GM21529 (cell line): ENCODE measurements around the gene MRAP2.
"Not testable (repeated sequence)": the region's sequence is repeated elsewhere in the genome, so short reads cannot be mapped to it uniquely, and the experiment has no call there.

Source experiments
- ATAC-seq: cut with Tn5 transposase; IDR thresholded peaks from one replicate; pipeline ENCODE4 v1.9.1; 2021; ENCODE audit not compliant: unreplicated experiment

The MRAP2 gene

DNA sequence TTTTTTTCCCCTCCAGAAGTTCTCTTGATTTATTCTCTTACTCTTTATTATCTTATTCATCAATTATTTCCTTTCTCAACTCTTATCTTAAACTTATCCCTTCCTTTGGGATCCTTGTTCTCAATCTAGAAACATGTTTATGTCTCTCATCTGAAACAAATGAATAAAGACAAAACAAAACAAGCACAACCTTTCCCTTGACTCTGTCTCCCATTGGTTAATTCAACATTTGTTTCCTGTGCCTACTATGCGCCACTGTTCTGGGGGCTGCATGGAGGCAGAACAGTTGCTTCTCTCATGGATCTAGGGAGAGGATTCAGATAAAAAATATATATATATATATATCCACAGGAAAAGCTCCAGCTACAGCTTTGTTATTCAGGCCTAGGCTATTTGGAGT is 5.2 kb upstream of the MRAP2 start:
- no peak for ATAC-seq

DNA sequence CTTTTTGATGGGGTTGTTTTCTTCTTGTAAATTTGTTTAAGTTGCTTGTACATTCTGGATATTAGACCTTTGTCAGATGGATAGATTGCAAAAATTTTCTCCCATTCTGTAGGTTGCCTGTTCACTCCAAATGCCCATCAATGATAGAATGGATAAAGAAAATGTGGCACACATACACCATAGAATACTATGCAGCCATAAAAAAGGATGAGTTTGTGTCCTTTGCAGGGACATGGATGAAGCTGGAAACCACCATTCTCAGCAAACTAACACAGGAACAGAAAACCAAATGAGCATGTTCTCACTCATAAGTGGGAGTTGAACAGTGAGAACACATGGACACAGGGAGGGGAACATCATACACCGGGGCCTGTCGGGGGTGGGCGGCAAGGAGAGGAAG is 1.6 kb upstream of the MRAP2 start:
- not testable (repeated sequence) for ATAC-seq

DNA sequence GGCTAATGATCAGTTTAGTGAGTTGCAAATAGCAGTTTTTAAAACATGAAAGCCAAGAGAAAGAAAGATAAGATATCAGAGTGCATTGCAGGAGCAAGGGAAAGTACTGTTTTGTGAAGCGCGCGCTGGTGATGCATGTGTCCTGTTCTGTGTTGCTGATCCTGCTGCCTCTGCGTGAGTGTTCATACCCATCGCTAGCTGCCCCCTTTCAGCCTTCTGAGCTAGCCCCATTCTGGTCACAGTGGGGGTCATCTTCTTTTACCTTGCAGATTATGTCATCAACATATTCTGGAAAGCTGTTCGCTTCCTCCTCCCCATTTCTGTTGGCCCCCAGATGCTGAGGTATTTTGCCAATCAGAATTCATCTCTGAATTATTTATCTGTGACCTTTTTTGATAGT is 1.9 kb downstream of the MRAP2 start:
- ATAC-seq = no peak

DNA sequence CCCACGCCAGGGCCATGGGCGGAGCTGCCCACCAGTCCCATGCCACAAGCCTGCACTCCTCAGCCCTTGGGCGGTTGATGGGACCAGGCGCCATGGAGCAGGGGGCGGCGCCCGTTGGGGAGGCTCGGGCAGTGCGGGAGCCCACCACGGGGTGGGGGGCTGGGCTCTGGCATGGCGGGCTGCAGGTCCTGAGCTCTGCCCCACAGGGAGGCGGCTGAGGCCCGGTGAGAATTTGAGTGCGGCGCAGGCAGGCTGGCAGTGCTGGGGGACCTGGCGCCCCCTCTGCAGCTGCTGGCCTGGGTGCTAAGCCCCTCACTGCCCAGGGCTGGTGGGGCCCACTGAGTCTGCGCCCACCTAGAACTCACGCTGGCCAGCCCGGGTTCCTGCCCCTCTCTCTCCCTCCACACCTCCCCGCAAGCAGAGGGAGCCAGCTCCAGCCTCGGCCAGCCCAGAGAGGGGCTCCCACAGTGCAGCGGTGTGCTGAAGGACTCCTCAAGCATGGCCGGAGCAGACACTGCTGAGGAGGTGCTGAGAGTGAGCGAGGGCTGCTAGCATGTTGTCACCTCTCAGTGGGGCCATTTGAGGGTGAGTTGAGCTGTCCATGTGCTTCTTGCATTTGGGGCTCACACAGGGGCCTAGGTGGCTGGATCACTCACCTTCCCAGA is 4.0 kb downstream of the MRAP2 start:
- no peak for ATAC-seq

DNA sequence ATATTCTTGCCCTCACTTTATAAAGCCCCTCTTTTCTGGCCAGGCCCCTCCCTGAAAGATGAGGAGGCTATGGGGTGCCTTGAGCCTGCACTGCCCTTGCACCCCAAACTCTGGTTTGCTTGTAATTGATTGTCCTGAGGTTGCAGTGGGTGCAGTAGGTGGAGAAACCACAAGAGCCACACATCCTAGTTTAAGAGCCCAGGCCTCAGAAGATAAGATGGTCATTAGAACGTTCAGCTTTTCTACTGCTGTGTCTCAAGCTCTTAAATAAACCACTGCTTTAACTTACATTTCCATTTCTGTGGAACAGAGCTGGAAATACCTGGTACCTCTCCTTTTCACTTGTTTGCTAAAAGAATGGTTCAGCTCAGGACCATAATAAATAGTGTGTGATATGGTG is 9.0 kb downstream of the MRAP2 start:
- ATAC-seq = no peak

DNA sequence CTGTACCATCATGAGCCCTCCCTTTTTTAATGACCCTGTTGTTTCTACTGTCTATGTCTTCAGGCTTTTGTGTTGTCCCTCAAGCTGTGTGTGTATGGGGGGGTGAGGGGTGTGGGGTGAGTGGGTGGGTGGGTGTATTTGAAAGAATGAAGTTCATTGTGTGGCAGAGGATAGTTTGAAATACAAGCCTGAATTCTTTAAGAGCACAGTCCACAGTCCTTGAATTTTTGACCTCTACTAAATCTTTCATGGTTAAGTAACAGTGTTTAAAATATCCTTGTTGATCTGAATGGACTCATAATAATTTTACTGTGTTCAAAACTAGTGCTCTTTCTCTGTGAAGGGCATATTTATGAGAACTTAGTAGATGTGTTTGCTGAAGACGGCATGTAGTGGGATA is 10.0 kb downstream of the MRAP2 start:
- no peak for ATAC-seq

DNA sequence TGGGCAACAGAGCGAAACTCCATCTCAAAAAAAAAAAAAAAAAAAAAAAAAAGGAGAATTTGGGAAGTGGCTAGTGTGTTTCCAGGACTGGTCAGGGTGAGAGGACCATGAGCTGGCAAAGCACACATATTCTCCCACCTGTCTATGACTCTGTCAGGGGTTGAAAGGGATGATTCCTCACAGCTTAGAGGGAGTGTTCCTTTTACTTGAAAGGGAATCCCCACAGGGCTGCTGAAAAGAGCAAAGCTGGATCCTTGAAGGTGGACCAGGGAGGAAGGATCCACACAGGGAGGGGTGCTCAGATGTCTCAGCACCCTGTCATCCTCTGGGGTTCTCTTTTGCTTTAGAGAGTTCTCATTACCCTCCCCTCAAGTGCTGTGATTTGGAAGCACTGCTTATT is 13.2 kb downstream of the MRAP2 start:
- ATAC-seq = no peak

DNA sequence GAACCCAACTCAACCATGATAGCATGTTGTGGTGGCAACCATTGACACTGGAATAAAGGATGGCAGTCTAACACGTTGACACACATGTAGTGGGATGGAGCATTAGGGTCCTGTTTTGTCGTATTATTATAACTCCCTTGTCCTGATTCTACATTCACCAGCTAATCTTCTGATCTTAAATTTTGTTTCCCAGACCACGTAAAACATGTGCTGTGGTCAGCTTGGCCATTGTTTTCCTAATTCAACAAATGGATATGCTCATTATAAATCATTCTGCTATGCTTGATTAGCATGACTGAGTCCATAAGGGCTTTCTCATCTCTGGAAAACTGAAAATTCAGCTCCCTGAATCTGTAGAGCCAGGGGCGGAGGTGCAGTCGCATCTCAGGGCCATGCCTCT is 15.0 kb downstream of the MRAP2 start:
- no peak for ATAC-seq

DNA sequence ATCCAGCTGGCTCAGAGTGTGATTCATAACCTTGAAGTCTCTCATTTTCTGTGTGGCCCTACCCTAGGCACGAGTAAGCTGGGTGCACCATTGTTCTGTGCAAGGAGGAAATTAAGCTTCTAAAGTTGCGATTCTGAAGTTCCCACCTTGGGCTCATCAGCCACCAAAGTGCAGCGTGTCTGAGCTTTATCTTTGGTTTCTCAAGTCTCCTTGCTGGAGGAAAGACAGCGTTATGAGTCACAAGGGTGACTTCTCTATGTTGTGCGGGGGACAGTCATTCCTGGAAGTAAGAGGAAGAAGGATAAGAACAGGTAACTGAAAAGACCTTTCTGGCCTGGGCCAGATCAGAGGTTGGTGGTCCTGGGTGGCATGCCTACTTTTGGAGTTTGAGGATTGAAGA is 16.8 kb downstream of the MRAP2 start:
- ATAC-seq = no peak

DNA sequence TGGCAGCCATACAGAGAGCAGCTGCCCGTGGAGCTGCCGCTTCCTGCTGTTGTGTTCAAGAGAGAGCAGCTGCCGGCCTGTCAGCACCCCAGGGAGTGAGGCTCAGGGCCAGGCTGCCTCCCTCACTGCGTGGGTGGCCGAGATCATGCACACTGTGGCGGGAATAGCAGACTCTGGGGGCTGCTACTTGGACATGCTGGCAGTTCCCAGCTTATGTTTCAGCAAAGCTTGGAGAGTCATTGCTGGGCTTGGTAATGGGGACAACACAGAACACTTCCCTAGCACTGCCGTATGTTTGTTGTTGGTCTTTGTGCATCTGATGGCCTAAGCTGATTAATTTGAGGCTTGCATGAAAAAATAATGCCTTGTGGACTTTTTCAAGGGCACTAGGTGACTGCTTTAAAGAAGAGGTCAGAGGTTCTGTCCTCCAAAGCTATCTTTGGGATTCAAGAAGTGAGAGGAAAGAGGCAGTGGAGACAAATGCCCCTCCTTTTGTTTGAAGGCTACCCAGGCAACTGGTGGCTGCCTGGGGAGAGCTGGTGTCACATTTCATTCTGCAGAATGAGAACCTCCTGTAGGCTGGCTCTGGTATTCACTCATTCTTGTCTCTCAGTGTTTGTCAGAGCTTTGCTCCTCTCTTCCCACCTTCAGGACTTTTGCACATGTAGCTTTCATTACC is 18.8 kb downstream of the MRAP2 start:
- no peak for ATAC-seq

DNA sequence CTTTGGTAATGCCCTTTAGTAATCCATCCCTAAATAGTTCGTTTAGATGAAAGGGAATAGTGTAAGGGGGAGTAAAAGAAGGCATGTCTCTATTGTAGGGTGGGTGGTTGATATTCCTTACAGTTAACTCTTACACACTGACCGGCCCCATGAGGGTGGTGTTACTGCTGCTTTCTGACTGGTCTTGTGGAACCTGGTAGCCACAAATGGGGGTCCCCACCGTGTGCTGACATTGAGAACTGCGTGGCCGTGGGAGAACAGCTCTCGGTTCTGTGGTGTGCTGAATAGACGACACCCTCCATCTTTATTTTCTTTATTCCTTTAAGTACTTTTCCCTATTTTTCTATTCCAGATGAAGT is 19.3 kb downstream of the MRAP2 start:
- ATAC-seq = no peak

DNA sequence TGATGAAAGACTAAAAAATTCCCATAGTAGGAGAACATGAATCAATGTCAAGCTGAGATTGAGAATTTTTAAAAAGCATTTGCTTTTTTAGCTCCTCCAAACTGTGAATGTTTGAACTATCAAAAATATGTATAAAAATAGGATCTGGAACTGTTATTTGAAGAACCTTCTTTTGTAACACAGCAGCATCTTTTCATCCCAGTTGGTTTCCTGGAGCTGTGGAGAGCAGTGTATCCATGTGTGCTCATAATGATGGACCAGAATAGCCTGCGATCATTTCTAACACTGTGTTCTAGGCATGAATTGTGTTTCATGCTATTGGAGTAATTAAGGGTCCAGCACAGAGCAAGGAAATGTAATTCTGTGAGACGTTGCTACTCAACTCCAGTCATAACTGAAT is 22.1 kb downstream of the MRAP2 start:
- ATAC-seq = no peak

DNA sequence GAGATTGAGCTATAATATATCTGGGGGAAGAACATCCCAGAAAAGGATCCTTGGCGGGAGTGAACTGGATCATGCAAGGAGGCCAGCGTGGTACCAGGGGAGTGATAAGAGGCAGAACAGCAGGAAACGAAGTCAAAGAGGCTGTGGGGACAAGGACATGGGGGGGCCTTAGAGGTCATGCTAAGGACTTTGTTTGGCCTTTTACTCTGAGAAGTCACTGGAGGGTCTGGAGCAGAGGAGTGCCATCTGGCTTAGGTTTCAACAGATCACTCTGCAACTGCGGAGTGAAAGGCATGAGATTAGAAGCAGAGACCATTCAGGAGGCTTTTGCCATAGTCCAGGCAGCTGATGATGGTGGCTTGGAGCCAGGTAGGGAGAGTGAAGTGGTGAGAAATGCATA is 24.3 kb downstream of the MRAP2 start:
- ATAC-seq = no peak

DNA sequence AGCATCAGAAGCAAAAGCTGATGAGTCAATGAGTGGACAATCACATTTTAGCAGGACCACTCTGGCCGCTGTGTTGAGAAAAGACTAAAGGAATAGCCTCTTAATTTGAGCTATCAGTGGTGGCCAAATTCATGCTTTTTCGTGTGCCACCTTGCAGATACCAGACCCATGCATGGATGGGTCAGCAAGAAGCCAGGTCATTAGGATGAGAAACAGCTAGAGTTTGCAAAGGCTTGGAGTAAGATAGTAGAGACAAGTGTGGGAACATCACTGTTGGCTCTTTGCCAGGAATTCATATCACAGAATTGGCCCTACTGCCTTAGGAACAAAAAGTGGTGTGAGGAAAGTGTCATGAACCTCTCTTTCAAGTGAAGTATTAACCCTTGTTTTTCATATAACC is 25.5 kb downstream of the MRAP2 start:
- no peak for ATAC-seq

DNA sequence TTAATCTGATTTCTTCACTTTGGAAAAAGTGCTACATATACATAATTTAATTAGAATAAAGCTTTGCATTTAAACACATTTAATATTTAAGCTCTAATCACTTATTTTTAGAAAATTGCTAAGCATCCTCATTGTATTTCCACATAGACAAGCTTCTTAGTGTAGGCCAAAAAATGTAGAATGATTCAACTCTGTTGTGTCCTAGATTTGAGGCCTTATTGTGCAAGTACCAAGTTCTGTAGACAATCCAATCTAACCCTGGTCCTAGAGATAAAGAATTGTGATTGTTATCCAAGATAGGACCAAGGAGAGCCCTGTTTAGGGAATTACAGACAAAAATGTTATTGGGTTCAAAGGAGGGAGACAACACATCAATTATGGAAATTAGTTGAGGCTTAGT is 27.6 kb downstream of the MRAP2 start:
- ATAC-seq = no peak

DNA sequence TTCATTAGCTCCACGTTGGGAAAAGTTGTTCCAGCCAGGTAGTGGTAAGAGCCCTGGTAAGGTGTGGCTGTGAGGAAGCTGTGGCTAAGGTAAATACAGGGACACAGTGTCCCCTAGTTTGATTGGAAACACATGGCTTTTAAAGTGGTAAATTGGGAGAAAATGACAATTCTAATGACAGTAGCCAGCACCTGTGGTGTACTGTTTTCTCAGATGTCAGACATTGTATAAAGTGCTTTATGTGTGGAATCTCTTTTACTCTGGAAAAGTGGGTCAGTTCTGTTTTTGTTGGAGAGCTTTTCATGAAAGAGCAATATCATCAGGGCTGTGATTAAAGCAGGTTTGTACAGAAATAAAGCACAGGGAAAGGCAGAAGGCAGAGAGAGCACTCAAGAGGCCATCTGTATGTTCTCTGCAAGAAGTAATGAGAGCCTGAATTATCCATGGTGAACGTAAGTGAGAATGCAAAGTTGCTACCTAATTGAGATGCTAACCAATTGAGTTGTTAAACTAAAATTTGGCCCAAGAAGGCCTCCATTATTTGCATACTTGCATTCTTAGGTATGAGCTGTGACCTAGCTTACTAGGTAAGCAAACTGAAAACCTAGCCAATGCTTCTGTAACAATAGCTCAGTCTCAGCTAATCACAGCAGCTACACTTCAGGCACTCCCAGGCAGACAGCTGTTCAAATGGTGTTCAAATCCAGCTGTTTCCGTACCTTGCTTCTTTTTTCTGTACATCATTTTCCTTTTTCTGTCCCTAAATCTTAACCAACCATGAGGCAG is 28.2 kb downstream of the MRAP2 start:
- no peak for ATAC-seq

DNA sequence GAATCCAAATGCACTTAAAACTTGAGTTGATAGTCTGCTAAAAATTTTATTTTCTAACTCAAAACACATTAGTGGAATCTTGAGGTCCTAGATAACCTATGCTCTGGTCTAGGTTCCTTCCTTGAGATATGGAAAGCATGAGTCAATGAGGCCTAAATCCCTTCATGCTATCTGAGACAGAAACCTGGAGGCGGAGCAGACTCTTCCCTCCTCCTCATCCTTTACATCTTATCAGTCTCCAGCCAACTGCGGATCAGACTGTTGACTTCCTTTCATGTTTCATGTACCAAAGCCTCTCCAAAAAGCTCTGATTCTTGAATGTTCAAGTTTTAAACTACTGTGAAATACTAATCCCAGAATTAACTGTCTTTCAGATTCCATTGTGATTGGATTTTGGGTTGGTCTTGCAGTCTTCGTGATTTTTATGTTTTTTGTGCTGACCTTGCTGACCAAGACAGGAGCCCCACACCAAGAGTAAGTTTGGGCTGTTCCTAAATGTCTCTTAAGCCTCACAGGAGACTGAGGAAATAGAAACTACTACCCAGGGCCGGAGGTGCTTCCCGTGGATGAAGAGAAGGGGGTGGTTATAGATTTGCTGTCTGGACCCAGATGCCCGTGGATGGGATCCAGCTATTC is 29.1 kb downstream of the MRAP2 start:
- no peak for ATAC-seq

DNA sequence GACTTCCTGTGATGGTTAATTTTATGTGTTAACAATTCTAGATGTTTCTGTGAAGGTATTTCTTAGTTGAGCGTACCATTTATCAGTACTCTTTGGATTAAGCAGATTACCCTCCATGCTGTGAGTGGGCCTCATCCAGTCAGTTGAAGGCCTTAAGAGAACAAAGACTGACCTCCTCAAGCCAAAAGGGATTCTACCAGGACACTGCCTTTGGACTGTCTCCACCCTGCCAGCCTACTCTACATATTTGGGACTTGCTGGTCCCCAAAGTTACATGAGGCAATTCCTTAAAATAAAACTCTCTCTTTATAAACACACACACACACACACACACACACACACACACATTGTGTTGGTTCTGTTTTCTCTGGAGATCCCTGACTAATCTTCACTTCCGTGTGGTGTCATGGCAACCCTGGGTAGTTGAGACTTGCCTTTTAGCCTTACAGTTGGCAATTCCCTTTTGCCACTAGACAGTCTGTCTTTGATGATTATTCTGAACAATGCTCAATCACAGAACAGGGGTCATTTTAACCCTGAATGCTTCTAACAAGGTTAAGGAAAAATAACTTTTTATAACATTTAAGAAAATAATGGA is 32.2 kb downstream of the MRAP2 start:
- ATAC-seq = no peak

DNA sequence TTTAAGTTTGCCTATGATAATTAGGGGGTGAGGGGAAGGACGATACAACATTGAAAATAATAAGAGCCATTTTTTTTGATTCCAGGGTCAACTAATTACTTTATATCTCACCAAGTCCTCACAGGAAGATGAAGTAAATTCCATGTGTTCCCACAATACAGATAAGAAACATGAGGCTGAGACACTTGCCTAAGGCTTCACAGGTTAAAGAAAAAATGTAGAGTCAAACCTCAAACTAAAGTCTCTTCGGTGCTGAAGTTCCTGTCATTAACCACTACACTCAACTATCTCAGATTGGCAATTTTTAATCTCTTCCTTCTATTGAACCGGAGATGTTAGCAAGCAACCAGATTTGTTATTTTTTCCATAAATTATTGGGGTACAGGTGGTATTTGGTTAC is 33.0 kb downstream of the MRAP2 start:
- ATAC-seq = no peak

DNA sequence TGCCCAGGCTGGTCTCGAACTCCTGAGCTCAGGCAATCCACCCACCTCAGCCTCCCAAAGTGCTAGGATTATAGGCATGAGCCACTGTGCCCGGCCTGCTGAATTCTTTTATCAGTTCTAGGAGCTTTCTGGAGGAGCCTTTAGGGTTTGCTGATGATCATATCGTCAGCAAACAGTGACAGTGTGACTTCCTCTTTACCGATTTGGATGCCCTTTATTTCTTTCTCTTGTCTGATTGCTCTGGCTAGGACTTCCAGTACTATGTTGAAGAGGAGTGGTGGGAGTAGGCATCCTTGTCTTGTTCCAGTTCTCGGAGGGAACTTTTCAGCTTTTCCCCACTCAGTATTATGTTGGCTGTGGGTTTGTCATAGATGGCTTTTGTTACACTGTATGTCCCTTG is 35.3 kb downstream of the MRAP2 start:
- not testable (repeated sequence) for ATAC-seq

DNA sequence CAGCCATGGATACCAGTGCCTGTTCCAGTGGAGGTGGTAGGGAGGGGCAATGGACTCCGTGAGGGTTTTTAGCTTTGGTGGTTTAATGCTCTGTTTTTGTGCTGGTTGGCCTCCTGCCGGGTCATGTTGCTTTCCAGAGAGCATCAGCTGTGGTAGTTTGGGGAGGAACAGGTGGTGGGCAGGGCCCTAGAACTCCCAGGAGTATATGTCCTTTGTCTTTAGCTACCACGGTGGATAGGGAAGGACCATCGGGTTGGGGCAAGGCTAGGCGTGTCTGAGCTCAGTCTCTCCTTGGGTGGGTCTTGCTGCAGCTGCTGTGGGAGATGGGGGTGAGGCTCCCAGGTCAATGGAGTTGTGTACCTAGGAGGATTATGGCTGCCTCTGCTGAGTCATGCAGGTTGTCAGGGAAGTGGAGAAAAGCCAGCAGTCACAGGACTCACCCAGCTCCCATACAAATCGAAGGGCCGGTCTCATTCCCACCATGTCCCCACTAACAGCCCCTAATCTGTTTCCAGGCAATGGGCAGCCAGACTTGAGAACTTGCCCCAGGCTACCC is 38.9 kb downstream of the MRAP2 start:
- no peak for ATAC-seq
